ENCODE results near the gene ALDH1A1. TPM values are rescaled to one million over a fixed set of nuclear protein-coding genes. Genes with fewer than 3 reads are reported as not detected.

ALDH1A1 gene
- total and polyA plus RNA-seq, 2 of the 8 experiments (the other 6 are each of a cell fraction or from before 2014, with no cell fraction given): 0.50 to 0.82 TPM

DNA sequence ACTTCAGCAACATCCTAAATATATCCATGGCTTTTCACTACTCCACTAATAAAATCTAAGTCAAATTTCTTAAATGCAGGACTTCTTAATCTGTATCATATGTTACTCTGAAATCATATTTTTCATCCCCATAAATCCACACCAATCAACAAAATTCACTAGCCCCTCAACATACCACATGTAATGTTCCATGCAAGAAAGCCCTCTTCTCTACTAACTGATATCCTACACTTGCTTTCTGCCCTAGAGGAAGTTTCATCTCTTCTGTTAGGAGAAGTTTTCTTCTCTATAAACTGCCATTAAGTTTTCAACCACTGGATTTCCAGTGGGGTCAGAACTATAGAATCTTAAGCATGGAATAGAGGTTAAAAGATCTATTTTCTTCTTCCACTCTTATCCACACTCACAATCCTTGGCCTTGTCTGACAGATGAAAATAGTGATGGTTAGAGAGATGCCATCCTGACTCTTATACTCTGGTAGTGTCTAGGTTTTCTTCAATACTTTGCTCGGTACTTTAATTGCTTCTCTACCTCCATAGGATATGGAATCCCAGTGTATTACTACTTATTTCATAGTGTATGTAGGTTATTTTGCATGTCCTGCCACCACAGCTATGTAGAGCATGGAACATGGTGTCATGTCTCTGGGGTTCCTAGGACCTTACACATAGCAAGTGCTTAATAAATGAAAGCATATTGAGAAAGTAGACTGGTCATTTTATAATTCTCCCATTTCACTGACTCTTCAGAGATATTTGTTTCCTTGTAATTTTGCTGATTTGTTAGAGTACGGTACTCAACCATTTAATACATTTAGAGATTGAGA lies 48.4 kb downstream of the ALDH1A1 start (continued):
- TF ChIP-seq, protein P1, sequence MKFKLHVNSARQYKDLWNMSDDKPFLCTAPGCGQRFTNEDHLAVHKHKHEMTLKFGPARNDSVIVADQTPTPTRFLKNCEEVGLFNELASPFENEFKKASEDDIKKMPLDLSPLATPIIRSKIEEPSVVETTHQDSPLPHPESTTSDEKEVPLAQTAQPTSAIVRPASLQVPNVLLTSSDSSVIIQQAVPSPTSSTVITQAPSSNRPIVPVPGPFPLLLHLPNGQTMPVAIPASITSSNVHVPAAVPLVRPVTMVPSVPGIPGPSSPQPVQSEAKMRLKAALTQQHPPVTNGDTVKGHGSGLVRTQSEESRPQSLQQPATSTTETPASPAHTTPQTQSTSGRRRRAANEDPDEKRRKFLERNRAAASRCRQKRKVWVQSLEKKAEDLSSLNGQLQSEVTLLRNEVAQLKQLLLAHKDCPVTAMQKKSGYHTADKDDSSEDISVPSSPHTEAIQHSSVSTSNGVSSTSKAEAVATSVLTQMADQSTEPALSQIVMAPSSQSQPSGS (IDR thresholded peaks at IDR 0.05; ENCODE audit: low read length): no peak
- TF ChIP-seq SIN3A (conservative IDR thresholded peaks at IDR 0.05 in 1 of 2, IDR thresholded peaks at IDR 0.05 in 1 of 2; ENCODE audit: low read depth in 1 of 2, low read length in 2 of 2): no peak
- TF ChIP-seq KDM5A (IDR thresholded peaks at IDR 0.05; ENCODE audit: low read length): no peak
- no peak for TF ChIP-seq EP300 (IDR thresholded peaks at IDR 0.05; ENCODE audit: borderline replicate concordance in 1 of 2, low read depth in 2 of 2, low read length in 2 of 2)
- no peak for TF ChIP-seq CEBPB (IDR thresholded peaks at IDR 0.05; ENCODE audit: low read depth, low read length)
- TF ChIP-seq, protein P2, sequence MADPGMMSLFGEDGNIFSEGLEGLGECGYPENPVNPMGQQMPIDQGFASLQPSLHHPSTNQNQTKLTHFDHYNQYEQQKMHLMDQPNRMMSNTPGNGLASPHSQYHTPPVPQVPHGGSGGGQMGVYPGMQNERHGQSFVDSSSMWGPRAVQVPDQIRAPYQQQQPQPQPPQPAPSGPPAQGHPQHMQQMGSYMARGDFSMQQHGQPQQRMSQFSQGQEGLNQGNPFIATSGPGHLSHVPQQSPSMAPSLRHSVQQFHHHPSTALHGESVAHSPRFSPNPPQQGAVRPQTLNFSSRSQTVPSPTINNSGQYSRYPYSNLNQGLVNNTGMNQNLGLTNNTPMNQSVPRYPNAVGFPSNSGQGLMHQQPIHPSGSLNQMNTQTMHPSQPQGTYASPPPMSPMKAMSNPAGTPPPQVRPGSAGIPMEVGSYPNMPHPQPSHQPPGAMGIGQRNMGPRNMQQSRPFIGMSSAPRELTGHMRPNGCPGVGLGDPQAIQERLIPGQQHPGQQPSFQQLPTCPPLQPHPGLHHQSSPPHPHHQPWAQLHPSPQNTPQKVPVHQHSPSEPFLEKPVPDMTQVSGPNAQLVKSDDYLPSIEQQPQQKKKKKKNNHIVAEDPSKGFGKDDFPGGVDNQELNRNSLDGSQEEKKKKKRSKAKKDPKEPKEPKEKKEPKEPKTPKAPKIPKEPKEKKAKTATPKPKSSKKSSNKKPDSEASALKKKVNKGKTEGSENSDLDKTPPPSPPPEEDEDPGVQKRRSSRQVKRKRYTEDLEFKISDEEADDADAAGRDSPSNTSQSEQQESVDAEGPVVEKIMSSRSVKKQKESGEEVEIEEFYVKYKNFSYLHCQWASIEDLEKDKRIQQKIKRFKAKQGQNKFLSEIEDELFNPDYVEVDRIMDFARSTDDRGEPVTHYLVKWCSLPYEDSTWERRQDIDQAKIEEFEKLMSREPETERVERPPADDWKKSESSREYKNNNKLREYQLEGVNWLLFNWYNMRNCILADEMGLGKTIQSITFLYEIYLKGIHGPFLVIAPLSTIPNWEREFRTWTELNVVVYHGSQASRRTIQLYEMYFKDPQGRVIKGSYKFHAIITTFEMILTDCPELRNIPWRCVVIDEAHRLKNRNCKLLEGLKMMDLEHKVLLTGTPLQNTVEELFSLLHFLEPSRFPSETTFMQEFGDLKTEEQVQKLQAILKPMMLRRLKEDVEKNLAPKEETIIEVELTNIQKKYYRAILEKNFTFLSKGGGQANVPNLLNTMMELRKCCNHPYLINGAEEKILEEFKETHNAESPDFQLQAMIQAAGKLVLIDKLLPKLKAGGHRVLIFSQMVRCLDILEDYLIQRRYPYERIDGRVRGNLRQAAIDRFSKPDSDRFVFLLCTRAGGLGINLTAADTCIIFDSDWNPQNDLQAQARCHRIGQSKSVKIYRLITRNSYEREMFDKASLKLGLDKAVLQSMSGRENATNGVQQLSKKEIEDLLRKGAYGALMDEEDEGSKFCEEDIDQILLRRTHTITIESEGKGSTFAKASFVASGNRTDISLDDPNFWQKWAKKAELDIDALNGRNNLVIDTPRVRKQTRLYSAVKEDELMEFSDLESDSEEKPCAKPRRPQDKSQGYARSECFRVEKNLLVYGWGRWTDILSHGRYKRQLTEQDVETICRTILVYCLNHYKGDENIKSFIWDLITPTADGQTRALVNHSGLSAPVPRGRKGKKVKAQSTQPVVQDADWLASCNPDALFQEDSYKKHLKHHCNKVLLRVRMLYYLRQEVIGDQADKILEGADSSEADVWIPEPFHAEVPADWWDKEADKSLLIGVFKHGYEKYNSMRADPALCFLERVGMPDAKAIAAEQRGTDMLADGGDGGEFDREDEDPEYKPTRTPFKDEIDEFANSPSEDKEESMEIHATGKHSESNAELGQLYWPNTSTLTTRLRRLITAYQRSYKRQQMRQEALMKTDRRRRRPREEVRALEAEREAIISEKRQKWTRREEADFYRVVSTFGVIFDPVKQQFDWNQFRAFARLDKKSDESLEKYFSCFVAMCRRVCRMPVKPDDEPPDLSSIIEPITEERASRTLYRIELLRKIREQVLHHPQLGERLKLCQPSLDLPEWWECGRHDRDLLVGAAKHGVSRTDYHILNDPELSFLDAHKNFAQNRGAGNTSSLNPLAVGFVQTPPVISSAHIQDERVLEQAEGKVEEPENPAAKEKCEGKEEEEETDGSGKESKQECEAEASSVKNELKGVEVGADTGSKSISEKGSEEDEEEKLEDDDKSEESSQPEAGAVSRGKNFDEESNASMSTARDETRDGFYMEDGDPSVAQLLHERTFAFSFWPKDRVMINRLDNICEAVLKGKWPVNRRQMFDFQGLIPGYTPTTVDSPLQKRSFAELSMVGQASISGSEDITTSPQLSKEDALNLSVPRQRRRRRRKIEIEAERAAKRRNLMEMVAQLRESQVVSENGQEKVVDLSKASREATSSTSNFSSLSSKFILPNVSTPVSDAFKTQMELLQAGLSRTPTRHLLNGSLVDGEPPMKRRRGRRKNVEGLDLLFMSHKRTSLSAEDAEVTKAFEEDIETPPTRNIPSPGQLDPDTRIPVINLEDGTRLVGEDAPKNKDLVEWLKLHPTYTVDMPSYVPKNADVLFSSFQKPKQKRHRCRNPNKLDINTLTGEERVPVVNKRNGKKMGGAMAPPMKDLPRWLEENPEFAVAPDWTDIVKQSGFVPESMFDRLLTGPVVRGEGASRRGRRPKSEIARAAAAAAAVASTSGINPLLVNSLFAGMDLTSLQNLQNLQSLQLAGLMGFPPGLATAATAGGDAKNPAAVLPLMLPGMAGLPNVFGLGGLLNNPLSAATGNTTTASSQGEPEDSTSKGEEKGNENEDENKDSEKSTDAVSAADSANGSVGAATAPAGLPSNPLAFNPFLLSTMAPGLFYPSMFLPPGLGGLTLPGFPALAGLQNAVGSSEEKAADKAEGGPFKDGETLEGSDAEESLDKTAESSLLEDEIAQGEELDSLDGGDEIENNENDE (IDR thresholded peaks at IDR 0.05; ENCODE audit: insufficient replicate concordance, low read length): no peak
- no peak for TF ChIP-seq FOSL1 (IDR thresholded peaks at IDR 0.05; ENCODE audit: insufficient read depth, low read depth, low read length)

Data from H1 (cell line).